Endothelial cell of umbilical vein (primary cell): ENCODE data around the gene EDC4. TPM values are rescaled to one million over a fixed set of nuclear protein-coding genes. Genes with fewer than 3 reads are reported as not detected.

Experiments
- BruUV-seq: library from RNA; stranded (reverse); fragments of 400-500 nt; replicated peaks from 2 replicates; lab custom pipeline; 2021; lab: Mats Ljungman, UMichigan
- CTCF ChIA-PET: fragments of 300-600, 350-600 bp; sonication (Branson Sonifier 250); formaldehyde crosslinking; loops from one replicate; lab custom pipeline; 2021; ENCODE audit warnings: antibody characterized with exemption, inconsistent platforms; lab: Charles Lee
- POLR2A ChIA-PET: fragments of 300-600, 350-600 bp; sonication (Branson Sonifier 250); formaldehyde crosslinking; loops from one replicate; lab custom pipeline; 2021; ENCODE audit warnings: antibody characterized with exemption, inconsistent platforms; lab: Charles Lee
- DNase-seq: peaks from one replicate; pipeline ENCODE4 v3.0.0-alpha.2; 2011; ENCODE audit warnings: low read depth, low spot score
- FAIRE-seq: peaks from 2 replicates; lab custom pipeline; 2011; peaks lifted over from hg19 to GRCh38; lab: Jason Lieb, UNC
- H2AFZ ChIP-seq: 2 replicates; pipeline ENCODE4 v1.6.0; 2012; ENCODE audit warnings: low read depth, low read length, control low read depth, inconsistent platforms
- H3K27ac ChIP-seq: 2 replicates; pipeline ENCODE4 v1.5.1; 2011; ENCODE audit warnings: low read depth, mild to moderate bottlenecking, control low read depth, low read length, moderate library complexity; ENCODE audit not compliant: insufficient read depth
- H3K27me3 ChIP-seq, 2 experiments: 2 replicates each; pipeline versions ENCODE4 v1.6.0 to v1.6.1; 2011; ENCODE audit warnings: low read length in 2 of 2, mixed read lengths in 1 of 2; ENCODE audit not compliant: control insufficient read depth in 2 of 2, insufficient read depth in 2 of 2
- H3K36me3 ChIP-seq, 2 experiments: 2 replicates in 1 of 2; 3 replicates in 1 of 2; pipeline ENCODE4 v1.5.1; 2011; ENCODE audit warnings: low read length in 2 of 2, mild to moderate bottlenecking in 1 of 2, moderate library complexity in 1 of 2; ENCODE audit not compliant: control insufficient read depth in 2 of 2, insufficient read depth in 2 of 2; ENCODE audit errors: extremely low read depth in 1 of 2
- H3K4me1 ChIP-seq: 3 replicates; pipeline ENCODE4 v1.5.1; 2011; ENCODE audit warnings: mild to moderate bottlenecking, low read length; ENCODE audit not compliant: control insufficient read depth, insufficient read depth; ENCODE audit errors: extremely low read depth
- H3K4me2 ChIP-seq: 2 replicates; pipeline ENCODE4 v1.6.1; 2011; ENCODE audit warnings: low read length, control low read depth, mixed read lengths; ENCODE audit not compliant: insufficient read depth
- H3K4me3 ChIP-seq, 3 experiments: fragments of 200-600 bp in 1 of 3; sonication (generic), shearing (Covaris generic) in 1 of 3; replicated peaks in 1 of 3; 2 replicates each; pipeline ENCODE4 v1.5.1; 2011 to 2016; ENCODE audit warnings: control low read depth in 3 of 3, low read length in 3 of 3, mild to moderate bottlenecking in 2 of 3, inconsistent platforms in 1 of 3, low read depth in 1 of 3, moderate library complexity in 1 of 3; ENCODE audit not compliant: insufficient read depth in 1 of 3
- H3K79me2 ChIP-seq: 2 replicates; pipeline ENCODE4 v1.6.0; 2012; ENCODE audit warnings: low read length, inconsistent platforms; ENCODE audit not compliant: control insufficient read depth, insufficient read depth
- H3K9ac ChIP-seq: replicated peaks from 2 replicates; pipeline ENCODE3; 2011; ENCODE audit warnings: low read length, control low read depth; ENCODE audit not compliant: insufficient read depth; ENCODE audit errors: extremely low read depth
- H3K9me1 ChIP-seq: replicated peaks from 3 replicates; pipeline ENCODE4 v1.6.0; 2011; ENCODE audit warnings: mild to moderate bottlenecking, low read length; ENCODE audit not compliant: control insufficient read depth, insufficient read depth; ENCODE audit errors: extremely low read depth
- H3K9me3 ChIP-seq: replicated peaks from 2 replicates; pipeline ENCODE4 v1.5.1; 2012; ENCODE audit warnings: low read length, inconsistent platforms; ENCODE audit not compliant: control insufficient read depth, insufficient read depth
- H4K20me1 ChIP-seq: replicated peaks from 2 replicates; pipeline ENCODE3; 2011; ENCODE audit warnings: mild to moderate bottlenecking, low read length; ENCODE audit not compliant: control insufficient read depth, insufficient read depth; ENCODE audit errors: extremely low read depth
- EZH2 ChIP-seq: IDR thresholded peaks from 2 replicates; pipeline ENCODE4 v1.6.1; 2012; ENCODE audit warnings: borderline replicate concordance, low read depth, mild to moderate bottlenecking, moderate library complexity, low read length, inconsistent platforms; ENCODE audit not compliant: severe bottlenecking
- FOS ChIP-seq: IDR thresholded peaks from 2 replicates; pipeline ENCODE4 v1.6.1; 2011; ENCODE audit warnings: mild to moderate bottlenecking, low read length, moderate library complexity, borderline replicate concordance; ENCODE audit not compliant: insufficient read depth
- GATA2 ChIP-seq: IDR thresholded peaks from 2 replicates; pipeline ENCODE4 v1.7.0; 2011; ENCODE audit warnings: low read depth, mild to moderate bottlenecking, moderate library complexity, mixed read lengths, low read length; ENCODE audit not compliant: insufficient read length, insufficient read depth
- JUN ChIP-seq: IDR thresholded peaks from 2 replicates; pipeline ENCODE4 v1.6.1; 2011; ENCODE audit warnings: borderline replicate concordance, low read depth; ENCODE audit not compliant: insufficient read length, insufficient read depth
- MYC ChIP-seq: IDR thresholded peaks from one replicate; pipeline ENCODE4 v1.6.1; 2011; ENCODE audit warnings: mild to moderate bottlenecking, low read depth, low read length
- POLR2A ChIP-seq: IDR thresholded peaks from 2 replicates; pipeline ENCODE4 v1.6.1; 2012; ENCODE audit warnings: low read depth, mild to moderate bottlenecking, control low read depth, low read length
- POLR2AphosphoS5 ChIP-seq: IDR thresholded peaks from 2 replicates; pipeline ENCODE4 v1.6.1; 2012; ENCODE audit warnings: low read depth, mild to moderate bottlenecking, control low read depth, low read length, moderate library complexity; ENCODE audit not compliant: insufficient read depth
- dilution Hi-C: fragments of 300-500 bp; cut with MboI; formaldehyde crosslinking; loops from one replicate; pipeline ENCODE4 v1.15.0; 2019; ENCODE audit warnings: low sequenced_read_pairs; ENCODE audit not compliant: extremely low pct_ligation_motif_present
- intact Hi-C: fragments of 100-400 bp; cut with micrococcal nuclease; formaldehyde crosslinking; loops from one replicate; pipeline ENCODE4 v1.10.0; 2022
- polyA plus RNA-seq, 4 experiments: library from polyadenylated mRNA; depleted of rRNA in 3 of 4; stranded (reverse) in 3 of 4; unstranded in 1 of 4; fragments of >200 nt; gene quantifications; 2 replicates each; pipeline versions ENCODE4 v1.2.1 to v1.2.3, GENCODE V29; 2011 to 2012; ENCODE audit warnings: missing spikeins in 1 of 4
- total RNA-seq: library from RNA; stranded (reverse); gene quantifications from 2 replicates; pipeline ENCODE4 v1.2.3, GENCODE V29; 2021
- TF ChIP-seq, protein P1 (sequence below): IDR thresholded peaks from 2 replicates; pipeline ENCODE4 v1.6.1; 2011; ENCODE audit not compliant: insufficient read depth, insufficient read length
- TF ChIP-seq, protein P2 (sequence below), 2 donors: IDR thresholded peaks; 1 replicate in 1 of 2; 2 replicates in 1 of 2; pipeline ENCODE4 v1.5.1; 2011; ENCODE audit warnings: low read length in 2 of 2, mild to moderate bottlenecking in 2 of 2, moderate library complexity in 2 of 2, control low read depth in 1 of 2, inconsistent platforms in 1 of 2, low read depth in 1 of 2; ENCODE audit not compliant: insufficient read depth in 1 of 2; ENCODE audit errors: extremely low read depth in 1 of 2

Gene EDC4
- total and polyA plus RNA-seq, 2 donors (not counting 3 experiments of a cell fraction or from before 2014, with no cell fraction given): 57.5 to 81.2 TPM

GRCh38 chr16:67907397-67908180 lies 34.7 kb downstream of the EDC4 start:
- Histone ChIP-seq H3K9ac (no peak overlapping the region), H4K20me1 (no peaks in the 10 kb centered on the region), H3K4me3 (no peak overlapping the region), H3K9me1 (no peaks in the 10 kb centered on the region), H2AFZ (no peak overlapping the region), H3K4me2 (no peak overlapping the region), H3K4me1 (peaks cover 5% of the 10 kb centered on the region), H3K27ac (no peak overlapping the region), H3K36me3 (peaks cover 3 to 15% of the 10 kb centered on the region in 2 experiments), H3K27me3 (no peaks in the 10 kb centered on the region), H3K79me2 (no peaks in the 10 kb centered on the region), H3K9me3 (no peaks in the 10 kb centered on the region)
- DNase-seq: no peak
- no TSS peak for BruUV-seq
- FAIRE-seq: no peak
- TF ChIP-seq, protein P1, sequence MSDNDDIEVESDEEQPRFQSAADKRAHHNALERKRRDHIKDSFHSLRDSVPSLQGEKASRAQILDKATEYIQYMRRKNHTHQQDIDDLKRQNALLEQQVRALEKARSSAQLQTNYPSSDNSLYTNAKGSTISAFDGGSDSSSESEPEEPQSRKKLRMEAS: no peak
- no peak for TF ChIP-seq MYC
- TF ChIP-seq EZH2: no peak
- TF ChIP-seq, protein P2, sequence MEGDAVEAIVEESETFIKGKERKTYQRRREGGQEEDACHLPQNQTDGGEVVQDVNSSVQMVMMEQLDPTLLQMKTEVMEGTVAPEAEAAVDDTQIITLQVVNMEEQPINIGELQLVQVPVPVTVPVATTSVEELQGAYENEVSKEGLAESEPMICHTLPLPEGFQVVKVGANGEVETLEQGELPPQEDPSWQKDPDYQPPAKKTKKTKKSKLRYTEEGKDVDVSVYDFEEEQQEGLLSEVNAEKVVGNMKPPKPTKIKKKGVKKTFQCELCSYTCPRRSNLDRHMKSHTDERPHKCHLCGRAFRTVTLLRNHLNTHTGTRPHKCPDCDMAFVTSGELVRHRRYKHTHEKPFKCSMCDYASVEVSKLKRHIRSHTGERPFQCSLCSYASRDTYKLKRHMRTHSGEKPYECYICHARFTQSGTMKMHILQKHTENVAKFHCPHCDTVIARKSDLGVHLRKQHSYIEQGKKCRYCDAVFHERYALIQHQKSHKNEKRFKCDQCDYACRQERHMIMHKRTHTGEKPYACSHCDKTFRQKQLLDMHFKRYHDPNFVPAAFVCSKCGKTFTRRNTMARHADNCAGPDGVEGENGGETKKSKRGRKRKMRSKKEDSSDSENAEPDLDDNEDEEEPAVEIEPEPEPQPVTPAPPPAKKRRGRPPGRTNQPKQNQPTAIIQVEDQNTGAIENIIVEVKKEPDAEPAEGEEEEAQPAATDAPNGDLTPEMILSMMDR (IDR thresholded peaks at IDR 0.05; ENCODE audit: extremely low read depth in 1 of 2, insufficient read depth in 1 of 2, low read depth in 1 of 2, low read length in 2 of 2): no peak
- TF ChIP-seq POLR2A: no peak
- TF ChIP-seq GATA2: no peak
- TF ChIP-seq POLR2AphosphoS5: no peak
- TF ChIP-seq JUN: no peak
- TF ChIP-seq FOS: no peak
- dilution Hi-C loops: loop anchor here (25.0 kb wide), 1 partner anchor 220 kb away; no protein-coding TSS in a partner anchor
- intact Hi-C loops: loop anchor here (10.0 kb wide), 1 partner anchor 593 kb away; no protein-coding TSS in a partner anchor
- ChIA-PET POLR2A (no interaction called here), CTCF (no interaction called here)
